WERI-Rb-1 (cell line): Measurements from ENCODE around the gene BRSK1.

Source experiments
- DNase-seq: peaks from one replicate; pipeline ENCODE4 v3.0.0-alpha.2; 2020
- H3K27ac ChIP-seq: fragments of 250-450 bp; sonication (Bioruptor Pico); 2 replicates; pipeline ENCODE4 v1.5.1; 2020; ENCODE audit warnings: mild to moderate bottlenecking, moderate library complexity
- H3K27me3 ChIP-seq: fragments of 250-450 bp; sonication (Bioruptor Pico); 2 replicates; pipeline ENCODE4 v1.5.1; 2021; ENCODE audit warnings: mild to moderate bottlenecking, low read depth, moderate library complexity; ENCODE audit not compliant: insufficient read depth, severe bottlenecking
- H3K36me3 ChIP-seq: fragments of 250-450 bp; sonication (Bioruptor Pico); 2 replicates; pipeline ENCODE4 v1.5.1; 2020; ENCODE audit warnings: mild to moderate bottlenecking, moderate library complexity
- H3K4me3 ChIP-seq: 2 replicates; pipeline ENCODE4 v1.5.1; 2011; ENCODE audit warnings: low read depth, mild to moderate bottlenecking, control low read depth, low read length
- H3K9me3 ChIP-seq: fragments of 250-450 bp; sonication (Bioruptor Pico); 2 replicates; pipeline ENCODE4 v1.5.1; 2021; ENCODE audit warnings: mild to moderate bottlenecking, moderate library complexity; ENCODE audit not compliant: severe bottlenecking
- CTCF ChIP-seq: IDR thresholded peaks from 2 replicates; pipeline ENCODE4 v1.5.1; 2011; ENCODE audit warnings: low read depth, mild to moderate bottlenecking, control low read depth, inconsistent platforms, low read length

BRSK1 gene

GRCh38 chr19:55297267-55297666, 13.5 kb downstream of the BRSK1 start:
- Histone ChIP-seq H3K4me3 (no peak overlapping the region), H3K36me3 (peaks cover 56% of the 10 kb centered on the region), H3K9me3 (no peaks in the 10 kb centered on the region), H3K27me3 (no peaks in the 10 kb centered on the region), H3K27ac (no peak overlapping the region)
- DNase-seq, result no peak
- no peak for TF ChIP-seq CTCF

- H3K27ac ChIP-seq, result no peak overlapping the region
- H3K4me3 ChIP-seq, result no peak overlapping the region
- DNase-seq, result no peak
- no peaks in the 10 kb centered on the region for H3K27me3 ChIP-seq
- H3K9me3 ChIP-seq, result no peaks in the 10 kb centered on the region
- peaks cover 58% of the 10 kb centered on the region for H3K36me3 ChIP-seq
- TF ChIP-seq CTCF, result no peak
These were observed 16.2 kb downstream of the BRSK1 start for GRCh38 chr19:55299991-55300390.

GRCh38 chr19:55300886-55301458, 17.2 kb downstream of the BRSK1 start:
- Histone ChIP-seq H3K4me3 (no peak overlapping the region), H3K27me3 (no peaks in the 10 kb centered on the region), H3K27ac (no peak overlapping the region; the same call in 1 of the 2 replicates), H3K9me3 (no peaks in the 10 kb centered on the region), H3K36me3 (peaks cover 60% of the 10 kb centered on the region)
- no peak for DNase-seq
- no peak for TF ChIP-seq CTCF

GRCh38 chr19:55301459-55302317, 17.9 kb downstream of the BRSK1 start:
- Histone ChIP-seq H3K27ac (peak overlapping the region; percentile 40), H3K27me3 (no peaks in the 10 kb centered on the region), H3K36me3 (peaks cover 60% of the 10 kb centered on the region), H3K9me3 (no peaks in the 10 kb centered on the region), H3K4me3 (no peak overlapping the region)
- peak; percentile 91 for DNase-seq
- TF ChIP-seq CTCF, result peak; percentile 90

- peaks cover 59% of the 10 kb centered on the region for H3K36me3 ChIP-seq
- 0 out of 2 replicates have a peak overlapping the region, but pooled peaks have one; percentile 18 for H3K27ac ChIP-seq
- no peak overlapping the region for H3K4me3 ChIP-seq
- no peaks in the 10 kb centered on the region for H3K9me3 ChIP-seq
- H3K27me3 ChIP-seq, result no peaks in the 10 kb centered on the region
- DNase-seq, result no peak
- TF ChIP-seq CTCF, result no peak
These were observed 18.5 kb downstream of the BRSK1 start for GRCh38 chr19:55302318-55302703.
